Esophagus muscularis mucosa (tissue), 3 donors: Measurements from ENCODE around the gene SH3PXD2A.

Experiments used
- CTCF ChIP-seq, 3 experiments: fragments of 200-600 bp in 2 of 3; fragments of 450-650 bp in 1 of 3; sonication (generic) in 2 of 3; IDR thresholded peaks; one replicate each; pipeline ENCODE4 v1.5.1; 2017 to 2019; ENCODE audit warnings: antibody characterized with exemption in 3 of 3, mild to moderate bottlenecking in 2 of 3, moderate library complexity in 1 of 3
- EP300 ChIP-seq: sonication (generic); formaldehyde crosslinking; IDR thresholded peaks from one replicate; pipeline ENCODE4 v1.6.1; 2017; ENCODE audit warnings: antibody characterized with exemption

DNA sequence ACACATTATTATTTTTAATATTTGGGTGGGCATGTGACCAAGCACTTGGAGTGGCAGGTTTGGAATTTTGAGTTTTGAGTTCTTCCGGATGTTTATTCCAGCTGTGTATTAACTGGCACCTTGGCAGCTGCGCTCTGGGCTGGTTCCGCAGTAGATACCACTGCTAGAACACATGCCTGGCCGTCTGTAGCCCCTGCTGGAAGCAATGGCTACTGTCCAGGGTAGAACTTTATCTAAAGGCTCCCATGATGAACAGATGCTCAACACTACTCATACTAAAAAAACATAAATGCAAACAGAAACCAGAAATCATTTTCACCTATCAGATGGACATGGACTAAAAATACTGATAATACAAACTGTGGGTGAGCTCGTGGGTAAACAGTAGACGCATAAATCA is 19.4 kb upstream of the SH3PXD2A start:
- no peak for TF ChIP-seq EP300
- TF ChIP-seq CTCF (IDR thresholded peaks at IDR 0.05), result no peak
